T-helper 17 cell (primary cell): Measurements from ENCODE around the gene PRLH. TPM values are rescaled to one million over a fixed set of nuclear protein-coding genes. Genes with fewer than 3 reads are reported as not detected.

Experiments
- ATAC-seq: fragments of 150-1000 bp; cut with Tn5 transposase; 2 replicates; pipeline ENCODE4 v1.10.0; 2021; ENCODE audit warnings: mild to moderate bottlenecking, moderate library complexity
- DNase-seq, 3 donors: peaks; one replicate each; pipeline versions ENCODE4 v3.0.0 to v3.0.0-alpha.2; 2020 to 2021
- H3K9me3 ChIP-seq: one replicate; pipeline ENCODE4 v1.7.0; 2013; ENCODE audit warnings: low read length, mild to moderate bottlenecking; ENCODE audit not compliant: control insufficient read depth, poor library complexity, severe bottlenecking
- H3K27ac Mint-ChIP-seq: one replicate; pipeline ENCODE4 v1.8.0; 2022; ENCODE audit warnings: mild to moderate bottlenecking, moderate library complexity, mixed read lengths
- H3K27me3 Mint-ChIP-seq: one replicate; pipeline ENCODE4 v1.8.0; 2022; ENCODE audit warnings: mixed read lengths
- H3K36me3 Mint-ChIP-seq: one replicate; pipeline ENCODE4 v1.8.0; 2022; ENCODE audit warnings: low read depth, mixed read lengths
- H3K4me1 Mint-ChIP-seq: one replicate; pipeline ENCODE4 v1.8.0; 2022; ENCODE audit warnings: mild to moderate bottlenecking, mixed read lengths
- H3K4me3 Mint-ChIP-seq: one replicate; pipeline ENCODE4 v1.8.0; 2022; ENCODE audit warnings: mild to moderate bottlenecking, moderate library complexity, mixed read lengths
- total RNA-seq, 4 donors: library from RNA in 2 of 4; stranded (reverse) in 2 of 4; gene quantifications; one replicate each; pipeline ENCODE4 v1.2.3 and lab custom pipeline; 2022 to 2026

The PRLH gene
- total RNA-seq, 2 donors from 2014 or later, result not detected

- no peak for DNase-seq
- peaks cover 31% of the 10 kb centered on the region for H3K27me3 Mint-ChIP-seq
- H3K36me3 Mint-ChIP-seq, result no peaks in the 10 kb centered on the region
- H3K27ac Mint-ChIP-seq, result no peak overlapping the region
- H3K4me3 Mint-ChIP-seq, result no peak overlapping the region
- ATAC-seq, result no peak
- H3K4me1 Mint-ChIP-seq, result peaks cover 10% of the 10 kb centered on the region
- peaks cover under 1% of the 10 kb centered on the region for H3K9me3 ChIP-seq
Observed at GRCh38 chr2:237561221-237561620, 5.2 kb upstream of the PRLH start.

- H3K27me3 Mint-ChIP-seq, result peaks cover 41% of the 10 kb centered on the region
Observed at GRCh38 chr2:237563816-237564215, 2.6 kb upstream of the PRLH start.

DNA sequence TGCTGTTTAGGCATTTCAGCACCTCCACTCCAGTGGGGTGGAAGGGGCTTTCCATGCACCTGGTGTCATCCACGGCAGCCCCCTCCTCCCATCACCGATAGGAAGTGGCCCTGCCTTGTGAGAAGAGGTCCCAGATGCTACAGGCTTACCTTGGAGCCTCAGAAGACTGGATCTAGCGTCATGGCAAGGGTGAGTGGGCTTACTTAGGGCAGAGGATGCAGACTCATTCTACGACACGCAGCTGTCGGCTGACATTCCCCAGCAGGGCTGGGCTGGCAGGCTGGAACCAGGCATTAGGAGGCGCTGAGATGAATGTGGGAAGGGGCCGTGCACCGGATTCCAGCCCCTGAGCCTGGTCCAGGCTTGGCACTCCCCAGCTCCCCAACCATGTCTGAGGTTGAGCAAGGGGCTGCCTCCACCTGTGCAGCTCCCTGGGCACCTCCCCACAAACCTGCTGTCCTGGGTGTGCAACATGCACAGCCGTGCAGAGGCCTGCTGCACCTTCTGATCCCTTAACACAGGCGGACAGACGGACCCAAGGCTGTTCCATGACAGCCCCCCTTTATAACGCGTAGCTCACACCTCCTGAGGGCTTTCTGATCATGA lies 1.7 kb upstream of the PRLH start:
- DNase-seq, result no peak
- ATAC-seq, result no peak
- Mint-ChIP-seq H3K4me3 (no peak overlapping the region), H3K36me3 (no peaks in the 10 kb centered on the region), H3K4me1 (peaks cover 2% of the 10 kb centered on the region), H3K27ac (no peak overlapping the region), H3K27me3 (peaks cover 40% of the 10 kb centered on the region)
- H3K9me3 ChIP-seq, result no peaks in the 10 kb centered on the region

More at GRCh38 chr2:237563816-237564215, 2.6 kb upstream of the PRLH start:
- ATAC-seq, result no peak
- Mint-ChIP-seq H3K4me1 (peaks cover 2% of the 10 kb centered on the region), H3K27ac (no peak overlapping the region), H3K36me3 (no peaks in the 10 kb centered on the region), H3K4me3 (no peak overlapping the region)
- H3K9me3 ChIP-seq, result no peaks in the 10 kb centered on the region
- no peak for DNase-seq

- Mint-ChIP-seq H3K27ac (no peak overlapping the region), H3K4me3 (no peak overlapping the region), H3K36me3 (no peaks in the 10 kb centered on the region), H3K27me3 (peaks cover 45% of the 10 kb centered on the region), H3K4me1 (peaks cover 2% of the 10 kb centered on the region)
- DNase-seq (no peak), ATAC-seq (no peak)
- H3K9me3 ChIP-seq, result no peaks in the 10 kb centered on the region
Observed at GRCh38 chr2:237565974-237566373, 400 bp upstream of the PRLH start.

DNA sequence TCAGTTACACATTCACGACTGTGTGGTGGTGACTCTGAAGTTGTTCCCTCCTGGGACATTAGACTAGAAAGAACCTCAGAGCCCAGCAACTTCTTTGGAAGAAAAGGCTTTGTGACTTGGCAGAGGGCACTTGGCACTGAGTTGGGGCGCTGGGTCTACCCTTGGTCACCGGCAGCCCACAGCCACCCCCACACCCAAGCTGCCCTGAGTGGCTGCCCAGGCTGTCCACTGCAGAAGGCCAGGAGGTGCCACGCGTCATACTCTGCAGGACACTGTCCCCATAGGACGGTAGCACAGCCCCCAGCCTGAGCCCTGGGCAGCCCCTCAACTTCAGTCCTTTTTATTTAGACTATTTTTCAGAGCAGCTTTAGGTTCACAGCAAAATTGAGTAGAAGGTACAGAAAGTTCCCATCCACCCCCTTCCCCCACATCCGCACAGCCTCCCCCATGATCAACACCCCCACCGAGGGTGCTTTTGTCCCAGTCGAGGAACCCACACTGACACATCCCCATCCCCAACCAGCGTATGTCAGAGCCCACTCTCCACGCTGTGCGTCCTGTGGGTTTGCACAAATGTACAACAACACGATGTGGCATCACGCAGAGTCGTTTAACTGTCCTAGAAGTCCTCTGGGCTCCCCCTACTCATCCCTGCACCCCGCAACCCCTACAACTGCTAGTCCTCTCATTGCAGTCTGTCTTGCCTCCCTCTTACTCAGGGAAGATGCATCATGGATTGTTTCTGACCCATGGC lies 1.1 kb downstream of the PRLH start:
- H3K27me3 Mint-ChIP-seq, result peaks cover 39% of the 10 kb centered on the region
- peaks cover 7% of the 10 kb centered on the region for H3K4me1 Mint-ChIP-seq
- no peak overlapping the region for H3K27ac Mint-ChIP-seq
- DNase-seq (no peak), ATAC-seq (no peak)
- no peaks in the 10 kb centered on the region for H3K36me3 Mint-ChIP-seq
- H3K4me3 Mint-ChIP-seq, result no peak overlapping the region
- H3K9me3 ChIP-seq, result no peaks in the 10 kb centered on the region

- DNase-seq, result no peak
- Mint-ChIP-seq H3K4me1 (peaks cover 5% of the 10 kb centered on the region), H3K27ac (no peak overlapping the region), H3K4me3 (no peak overlapping the region), H3K27me3 (peaks cover 39% of the 10 kb centered on the region), H3K36me3 (no peaks in the 10 kb centered on the region)
- no peak for ATAC-seq
- H3K9me3 ChIP-seq, result no peaks in the 10 kb centered on the region
Observed at GRCh38 chr2:237568121-237568660, 1.8 kb downstream of the PRLH start.

GRCh38 chr2:237569041-237569440 lies 2.7 kb downstream of the PRLH start:
- Mint-ChIP-seq H3K27ac (no peak overlapping the region), H3K27me3 (peaks cover 39% of the 10 kb centered on the region), H3K36me3 (no peaks in the 10 kb centered on the region), H3K4me1 (peaks cover 5% of the 10 kb centered on the region), H3K4me3 (no peak overlapping the region)
- H3K9me3 ChIP-seq, result no peaks in the 10 kb centered on the region
- DNase-seq (no peak), ATAC-seq (no peak)

- DNase-seq (no peak), ATAC-seq (no peak)
- H3K27ac Mint-ChIP-seq, result no peak overlapping the region
- peaks cover 34% of the 10 kb centered on the region for H3K27me3 Mint-ChIP-seq
- H3K4me1 Mint-ChIP-seq, result peaks cover 5% of the 10 kb centered on the region
- H3K36me3 Mint-ChIP-seq, result no peaks in the 10 kb centered on the region
- H3K4me3 Mint-ChIP-seq, result no peak overlapping the region
- no peaks in the 10 kb centered on the region for H3K9me3 ChIP-seq
Observed at GRCh38 chr2:237569896-237570295, 3.5 kb downstream of the PRLH start.

DNA sequence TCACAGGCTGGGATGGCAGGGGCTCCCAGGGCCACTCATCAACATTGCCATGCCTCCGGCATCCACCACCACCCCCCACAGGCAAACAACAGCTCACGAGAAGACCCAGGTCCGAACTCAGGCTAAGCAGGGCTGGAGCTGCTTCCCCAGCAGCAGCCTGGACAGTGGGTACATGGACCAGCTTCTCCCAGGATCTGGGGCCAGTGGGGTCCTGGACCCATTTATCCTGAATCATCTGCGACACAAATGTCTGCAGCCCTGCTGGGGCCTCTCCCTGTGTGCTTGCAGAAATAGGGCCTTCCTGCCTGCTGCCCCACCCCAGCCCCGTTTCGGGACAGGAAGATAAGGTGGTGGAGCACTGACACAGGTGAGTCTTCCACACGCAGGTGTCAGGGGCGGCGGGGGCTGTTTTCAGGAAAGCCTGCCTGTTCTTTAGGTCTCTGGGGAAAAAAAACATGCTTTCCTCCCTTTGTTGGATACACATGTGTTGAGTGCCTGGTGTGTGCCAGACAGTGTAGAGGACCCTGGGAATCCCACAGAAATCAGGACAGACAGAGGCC lies 4.5 kb downstream of the PRLH start:
- H3K4me3 Mint-ChIP-seq, result no peak overlapping the region

GRCh38 chr2:237571551-237571950 lies 5.2 kb downstream of the PRLH start:
- peaks cover 43% of the 10 kb centered on the region for H3K27me3 Mint-ChIP-seq
- H3K4me3 Mint-ChIP-seq, result no peak overlapping the region
- no peaks in the 10 kb centered on the region for H3K9me3 ChIP-seq
- no peak overlapping the region for H3K27ac Mint-ChIP-seq
- no peak for DNase-seq
- no peaks in the 10 kb centered on the region for H3K36me3 Mint-ChIP-seq
- ATAC-seq, result no peak
- peaks cover 5% of the 10 kb centered on the region for H3K4me1 Mint-ChIP-seq

More for the DNA sequence above, 4.5 kb downstream of the PRLH start:
- no peak for ATAC-seq
- no peaks in the 10 kb centered on the region for H3K9me3 ChIP-seq
- Mint-ChIP-seq H3K27ac (no peak overlapping the region), H3K27me3 (peaks cover 39% of the 10 kb centered on the region), H3K4me1 (peaks cover 5% of the 10 kb centered on the region), H3K36me3 (no peaks in the 10 kb centered on the region)
- no peak for DNase-seq

DNA sequence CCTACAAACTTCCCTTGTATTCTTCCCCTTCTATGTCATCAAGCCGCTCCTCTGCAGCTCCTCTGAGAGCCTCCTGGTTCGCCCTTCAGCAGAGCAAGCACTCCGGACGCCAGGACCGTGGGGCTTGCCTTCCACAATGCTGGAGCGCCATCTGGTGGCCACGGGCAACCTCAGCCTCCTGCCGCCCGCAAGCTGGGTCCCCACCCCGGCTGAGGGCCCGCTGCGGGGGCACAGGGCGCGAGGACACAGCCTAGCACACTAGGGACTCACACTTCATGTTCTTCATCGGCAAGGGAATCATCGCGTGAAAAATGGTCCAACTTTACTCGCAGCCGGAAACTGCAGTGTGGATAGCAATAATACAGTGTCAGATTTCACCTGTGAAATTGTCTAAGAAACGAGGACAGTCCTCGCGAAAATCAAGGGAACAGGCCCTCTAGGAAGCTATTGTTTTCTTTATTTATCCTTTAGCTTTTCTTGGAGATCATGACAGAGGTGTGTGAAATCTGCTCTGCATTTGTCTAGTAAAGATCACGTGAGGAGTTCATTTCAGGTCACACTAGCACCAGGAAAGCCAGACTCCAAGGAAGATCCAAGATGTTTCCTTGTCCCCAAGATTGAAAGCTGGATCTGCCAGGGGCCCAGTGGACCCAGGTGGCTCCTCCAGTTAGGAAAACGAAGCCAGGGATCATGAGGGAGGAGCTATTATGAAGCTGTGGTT lies 5.8 kb downstream of the PRLH start:
- Mint-ChIP-seq H3K4me3 (no peak overlapping the region), H3K27ac (no peak overlapping the region), H3K36me3 (no peaks in the 10 kb centered on the region), H3K4me1 (peaks cover 5% of the 10 kb centered on the region), H3K27me3 (peaks cover 47% of the 10 kb centered on the region)
- no peaks in the 10 kb centered on the region for H3K9me3 ChIP-seq
- ATAC-seq (peak; percentile 96), DNase-seq (peak; percentile 65 to 86 (median 75))

DNA sequence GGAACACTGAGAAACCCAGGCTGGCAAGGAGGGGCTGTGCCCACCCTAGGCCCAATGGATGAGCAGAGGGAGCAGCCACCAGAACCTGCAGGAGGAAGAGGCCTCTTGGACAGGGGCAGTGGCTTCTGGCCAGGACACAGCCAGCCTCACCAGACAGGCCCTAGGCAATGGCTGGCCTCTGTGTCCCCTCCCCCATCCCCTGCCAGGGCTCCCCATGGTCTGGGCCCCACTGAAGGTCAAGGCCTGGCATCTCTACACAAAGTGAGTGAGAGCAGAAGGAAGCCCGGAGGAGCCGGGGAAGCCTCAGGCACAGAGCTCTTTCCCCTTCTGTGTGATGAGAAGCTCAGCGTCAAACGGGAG lies 6.3 kb downstream of the PRLH start:
- Mint-ChIP-seq H3K4me3 (no peak overlapping the region), H3K36me3 (no peaks in the 10 kb centered on the region), H3K27me3 (peaks cover 43% of the 10 kb centered on the region), H3K4me1 (peaks cover 5% of the 10 kb centered on the region), H3K27ac (no peak overlapping the region)
- no peak for ATAC-seq
- H3K9me3 ChIP-seq, result no peaks in the 10 kb centered on the region
- no peak for DNase-seq
